NOMO-1 treated with DMSO at 0.1 percent for 48 hours (cell line): ENCODE data around the gene ARID1A.

Source experiments
- DNase-seq: peaks from one replicate; lab custom pipeline; 2025; ENCODE audit not compliant: unreplicated experiment; lab: John Stamatoyannopoulos, UW

Gene ARID1A

GRCh38 chr1:26826261-26827105, 130.7 kb downstream of the ARID1A start, which contains the start of gene ZDHHC18:
Gene ZDHHC18, plus strand, starts transcription at chr1:26826688. Its CDS starts 117 bp downstream, at chr1:26826805.
- peak; percentile 28 for DNase-seq

GRCh38 chr1:26827106-26827604, 131.3 kb downstream of the ARID1A start:
- DNase-seq, result no peak

- DNase-seq, result no peak
These were observed 131.8 kb downstream of the ARID1A start for GRCh38 chr1:26827663-26828062.

GRCh38 chr1:26828411-26828991, 132.7 kb downstream of the ARID1A start:
- peak; percentile 73 for DNase-seq

GRCh38 chr1:26829184-26829911, 133.5 kb downstream of the ARID1A start:
- DNase-seq, result no peak

- DNase-seq, result no peak
These were observed 135.2 kb downstream of the ARID1A start for GRCh38 chr1:26831059-26831458.
